ENCODE data around the gene CAPN1. TPM values are rescaled to one million over a fixed set of nuclear protein-coding genes. Genes with fewer than 3 reads are reported as not detected.

Gene CAPN1
- total and polyA plus RNA-seq, 2 of the 13 experiments (the other 11 are each of a cell fraction or from before 2014, with no cell fraction given), result 57.3 to 82.6 TPM

DNA sequence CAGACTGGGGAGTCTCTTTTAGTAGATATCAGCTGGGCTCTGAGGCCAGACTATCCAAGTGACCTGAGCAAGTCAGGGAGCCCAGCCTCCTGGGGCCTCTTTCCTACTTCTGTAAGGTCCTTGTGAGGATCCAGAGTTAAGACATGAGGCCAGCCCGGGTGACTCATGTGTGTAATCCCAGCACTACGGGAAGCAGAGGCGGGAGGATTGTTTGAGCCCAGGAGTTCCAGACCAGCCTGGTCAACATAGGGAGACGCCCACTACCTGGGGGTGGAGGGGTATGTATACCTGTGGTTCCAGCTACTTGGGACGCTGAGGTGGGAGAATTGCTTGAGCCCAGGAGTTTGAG, 43.2 kb downstream of the CAPN1 start (continued):
- TF ChIP-seq, protein P1, sequence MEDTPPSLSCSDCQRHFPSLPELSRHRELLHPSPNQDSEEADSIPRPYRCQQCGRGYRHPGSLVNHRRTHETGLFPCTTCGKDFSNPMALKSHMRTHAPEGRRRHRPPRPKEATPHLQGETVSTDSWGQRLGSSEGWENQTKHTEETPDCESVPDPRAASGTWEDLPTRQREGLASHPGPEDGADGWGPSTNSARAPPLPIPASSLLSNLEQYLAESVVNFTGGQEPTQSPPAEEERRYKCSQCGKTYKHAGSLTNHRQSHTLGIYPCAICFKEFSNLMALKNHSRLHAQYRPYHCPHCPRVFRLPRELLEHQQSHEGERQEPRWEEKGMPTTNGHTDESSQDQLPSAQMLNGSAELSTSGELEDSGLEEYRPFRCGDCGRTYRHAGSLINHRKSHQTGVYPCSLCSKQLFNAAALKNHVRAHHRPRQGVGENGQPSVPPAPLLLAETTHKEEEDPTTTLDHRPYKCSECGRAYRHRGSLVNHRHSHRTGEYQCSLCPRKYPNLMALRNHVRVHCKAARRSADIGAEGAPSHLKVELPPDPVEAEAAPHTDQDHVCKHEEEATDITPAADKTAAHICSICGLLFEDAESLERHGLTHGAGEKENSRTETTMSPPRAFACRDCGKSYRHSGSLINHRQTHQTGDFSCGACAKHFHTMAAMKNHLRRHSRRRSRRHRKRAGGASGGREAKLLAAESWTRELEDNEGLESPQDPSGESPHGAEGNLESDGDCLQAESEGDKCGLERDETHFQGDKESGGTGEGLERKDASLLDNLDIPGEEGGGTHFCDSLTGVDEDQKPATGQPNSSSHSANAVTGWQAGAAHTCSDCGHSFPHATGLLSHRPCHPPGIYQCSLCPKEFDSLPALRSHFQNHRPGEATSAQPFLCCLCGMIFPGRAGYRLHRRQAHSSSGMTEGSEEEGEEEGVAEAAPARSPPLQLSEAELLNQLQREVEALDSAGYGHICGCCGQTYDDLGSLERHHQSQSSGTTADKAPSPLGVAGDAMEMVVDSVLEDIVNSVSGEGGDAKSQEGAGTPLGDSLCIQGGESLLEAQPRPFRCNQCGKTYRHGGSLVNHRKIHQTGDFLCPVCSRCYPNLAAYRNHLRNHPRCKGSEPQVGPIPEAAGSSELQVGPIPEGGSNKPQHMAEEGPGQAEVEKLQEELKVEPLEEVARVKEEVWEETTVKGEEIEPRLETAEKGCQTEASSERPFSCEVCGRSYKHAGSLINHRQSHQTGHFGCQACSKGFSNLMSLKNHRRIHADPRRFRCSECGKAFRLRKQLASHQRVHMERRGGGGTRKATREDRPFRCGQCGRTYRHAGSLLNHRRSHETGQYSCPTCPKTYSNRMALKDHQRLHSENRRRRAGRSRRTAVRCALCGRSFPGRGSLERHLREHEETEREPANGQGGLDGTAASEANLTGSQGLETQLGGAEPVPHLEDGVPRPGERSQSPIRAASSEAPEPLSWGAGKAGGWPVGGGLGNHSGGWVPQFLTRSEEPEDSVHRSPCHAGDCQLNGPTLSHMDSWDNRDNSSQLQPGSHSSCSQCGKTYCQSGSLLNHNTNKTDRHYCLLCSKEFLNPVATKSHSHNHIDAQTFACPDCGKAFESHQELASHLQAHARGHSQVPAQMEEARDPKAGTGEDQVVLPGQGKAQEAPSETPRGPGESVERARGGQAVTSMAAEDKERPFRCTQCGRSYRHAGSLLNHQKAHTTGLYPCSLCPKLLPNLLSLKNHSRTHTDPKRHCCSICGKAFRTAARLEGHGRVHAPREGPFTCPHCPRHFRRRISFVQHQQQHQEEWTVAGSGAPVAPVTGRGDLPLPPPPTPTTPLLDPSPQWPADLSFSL (CRISPR knock-in tag; IDR thresholded peaks at IDR 0.05), result no peak
- TF ChIP-seq ZNF263 (CRISPR knock-in tag; IDR thresholded peaks at IDR 0.05) (no peak), CREB1 (IDR thresholded peaks at IDR 0.05) (no peak), CREB1 (CRISPR knock-in tag; IDR thresholded peaks at IDR 0.05) (no peak), FOSL2 (CRISPR knock-in tag; IDR thresholded peaks at IDR 0.05) (peak; percentile 80)
- TF ChIP-seq, protein P2, sequence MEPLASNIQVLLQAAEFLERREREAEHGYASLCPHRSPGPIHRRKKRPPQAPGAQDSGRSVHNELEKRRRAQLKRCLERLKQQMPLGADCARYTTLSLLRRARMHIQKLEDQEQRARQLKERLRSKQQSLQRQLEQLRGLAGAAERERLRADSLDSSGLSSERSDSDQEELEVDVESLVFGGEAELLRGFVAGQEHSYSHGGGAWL (CRISPR knock-in tag; IDR thresholded peaks at IDR 0.05), result 0 out of 2 replicates have a peak, but pooled peaks have one; percentile 20
- TF ChIP-seq, protein P3, sequence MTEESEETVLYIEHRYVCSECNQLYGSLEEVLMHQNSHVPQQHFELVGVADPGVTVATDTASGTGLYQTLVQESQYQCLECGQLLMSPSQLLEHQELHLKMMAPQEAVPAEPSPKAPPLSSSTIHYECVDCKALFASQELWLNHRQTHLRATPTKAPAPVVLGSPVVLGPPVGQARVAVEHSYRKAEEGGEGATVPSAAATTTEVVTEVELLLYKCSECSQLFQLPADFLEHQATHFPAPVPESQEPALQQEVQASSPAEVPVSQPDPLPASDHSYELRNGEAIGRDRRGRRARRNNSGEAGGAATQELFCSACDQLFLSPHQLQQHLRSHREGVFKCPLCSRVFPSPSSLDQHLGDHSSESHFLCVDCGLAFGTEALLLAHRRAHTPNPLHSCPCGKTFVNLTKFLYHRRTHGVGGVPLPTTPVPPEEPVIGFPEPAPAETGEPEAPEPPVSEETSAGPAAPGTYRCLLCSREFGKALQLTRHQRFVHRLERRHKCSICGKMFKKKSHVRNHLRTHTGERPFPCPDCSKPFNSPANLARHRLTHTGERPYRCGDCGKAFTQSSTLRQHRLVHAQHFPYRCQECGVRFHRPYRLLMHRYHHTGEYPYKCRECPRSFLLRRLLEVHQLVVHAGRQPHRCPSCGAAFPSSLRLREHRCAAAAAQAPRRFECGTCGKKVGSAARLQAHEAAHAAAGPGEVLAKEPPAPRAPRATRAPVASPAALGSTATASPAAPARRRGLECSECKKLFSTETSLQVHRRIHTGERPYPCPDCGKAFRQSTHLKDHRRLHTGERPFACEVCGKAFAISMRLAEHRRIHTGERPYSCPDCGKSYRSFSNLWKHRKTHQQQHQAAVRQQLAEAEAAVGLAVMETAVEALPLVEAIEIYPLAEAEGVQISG (CRISPR knock-in tag; IDR thresholded peaks at IDR 0.05), result no peak
